ENCODE data around the gene OTX1. TPM values are rescaled to one million over a fixed set of nuclear protein-coding genes. Genes with fewer than 3 reads are reported as not detected.

OTX1 gene
- total RNA-seq, 4 donors from 2014 or later: not detected

DNA sequence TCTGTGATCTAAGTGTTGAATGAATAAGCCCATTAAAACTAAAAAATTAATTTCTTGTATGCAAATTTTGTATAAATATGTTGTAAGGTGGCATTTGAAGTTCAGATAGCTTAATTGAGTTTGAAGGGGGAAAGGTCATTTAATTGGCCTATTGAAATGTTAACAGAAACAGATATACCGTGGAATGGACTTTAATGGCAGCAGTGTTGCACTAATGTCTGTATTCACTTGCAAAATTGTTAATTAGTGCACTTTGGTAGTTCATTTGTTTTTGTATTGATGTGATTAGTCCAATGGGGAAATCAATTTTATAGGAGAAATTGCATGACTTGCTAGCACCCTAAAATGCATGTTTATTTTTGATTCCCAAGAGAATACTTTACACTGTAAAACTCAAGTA, 41.8 kb upstream of the OTX1 start:
- in situ Hi-C loops (cut with MboI; ENCODE audit: low pct_ligation_motif_present in 1 of 4, low pct_unique_long_range_greater_than_20kb in 1 of 4, low sequenced_read_pairs in 3 of 4) (no loop called here), intact Hi-C loops (cut with DNase I; ENCODE audit: low total_unique reads) (no loop called here)
- TF ChIP-seq EP300 (IDR thresholded peaks at IDR 0.05; ENCODE audit: low read depth): no peak
- TF ChIP-seq, protein P1, sequence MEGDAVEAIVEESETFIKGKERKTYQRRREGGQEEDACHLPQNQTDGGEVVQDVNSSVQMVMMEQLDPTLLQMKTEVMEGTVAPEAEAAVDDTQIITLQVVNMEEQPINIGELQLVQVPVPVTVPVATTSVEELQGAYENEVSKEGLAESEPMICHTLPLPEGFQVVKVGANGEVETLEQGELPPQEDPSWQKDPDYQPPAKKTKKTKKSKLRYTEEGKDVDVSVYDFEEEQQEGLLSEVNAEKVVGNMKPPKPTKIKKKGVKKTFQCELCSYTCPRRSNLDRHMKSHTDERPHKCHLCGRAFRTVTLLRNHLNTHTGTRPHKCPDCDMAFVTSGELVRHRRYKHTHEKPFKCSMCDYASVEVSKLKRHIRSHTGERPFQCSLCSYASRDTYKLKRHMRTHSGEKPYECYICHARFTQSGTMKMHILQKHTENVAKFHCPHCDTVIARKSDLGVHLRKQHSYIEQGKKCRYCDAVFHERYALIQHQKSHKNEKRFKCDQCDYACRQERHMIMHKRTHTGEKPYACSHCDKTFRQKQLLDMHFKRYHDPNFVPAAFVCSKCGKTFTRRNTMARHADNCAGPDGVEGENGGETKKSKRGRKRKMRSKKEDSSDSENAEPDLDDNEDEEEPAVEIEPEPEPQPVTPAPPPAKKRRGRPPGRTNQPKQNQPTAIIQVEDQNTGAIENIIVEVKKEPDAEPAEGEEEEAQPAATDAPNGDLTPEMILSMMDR (IDR thresholded peaks at IDR 0.05): no peak
- TF ChIP-seq POLR2A (IDR thresholded peaks at IDR 0.05): no peak
- TF ChIP-seq POLR2AphosphoS5 (IDR thresholded peaks at IDR 0.05): no peak
- DNase-seq: no peak
- Histone ChIP-seq H3K27me3 (no peaks in the 10 kb centered on the region), H3K4me3 (no peak overlapping the region), H3K27ac (no peak overlapping the region), H3K36me3 (no peaks in the 10 kb centered on the region), H3K9me3 (no peaks in the 10 kb centered on the region), H3K4me1 (no peaks in the 10 kb centered on the region)
- 91 to 100% methylated on average over 1 of the region's 1 CpG for WGBS, 2 donors (ENCODE audit: low coverage in 1 of 2)

DNA sequence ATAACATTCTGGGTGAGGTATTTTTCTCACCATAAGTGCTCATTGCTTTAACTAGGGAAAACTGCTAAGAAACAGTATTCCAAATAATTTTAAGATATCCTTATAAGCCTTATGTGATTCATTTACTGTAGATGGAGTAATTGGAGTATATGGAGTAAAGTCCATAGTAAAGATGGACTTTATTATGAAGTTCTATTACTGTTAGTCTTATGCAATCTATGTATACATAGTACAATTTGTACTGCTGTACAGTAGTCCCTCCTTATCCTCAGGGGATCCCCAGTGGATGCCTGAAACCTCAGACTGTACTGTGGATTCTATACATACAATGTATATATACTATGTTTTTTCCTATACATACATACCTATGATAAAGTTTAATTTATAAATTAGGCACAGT, 41.1 kb upstream of the OTX1 start:
- no peak for DNase-seq
- intact Hi-C loops (cut with DNase I; ENCODE audit: low total_unique reads) (no loop called here), in situ Hi-C loops (cut with MboI; ENCODE audit: low pct_ligation_motif_present in 1 of 4, low pct_unique_long_range_greater_than_20kb in 1 of 4, low sequenced_read_pairs in 3 of 4) (no loop called here)
- no peak for TF ChIP-seq POLR2A (IDR thresholded peaks at IDR 0.05)
- TF ChIP-seq, protein P1 (IDR thresholded peaks at IDR 0.05): no peak
- no peak for TF ChIP-seq EP300 (IDR thresholded peaks at IDR 0.05; ENCODE audit: low read depth)
- no peak for TF ChIP-seq POLR2AphosphoS5 (IDR thresholded peaks at IDR 0.05)
- no peak overlapping the region for H3K27ac ChIP-seq
- no peak overlapping the region for H3K4me3 ChIP-seq
- H3K36me3 ChIP-seq: no peaks in the 10 kb centered on the region
- H3K4me1 ChIP-seq: no peaks in the 10 kb centered on the region
- H3K9me3 ChIP-seq: no peaks in the 10 kb centered on the region
- H3K27me3 ChIP-seq: no peaks in the 10 kb centered on the region

DNA sequence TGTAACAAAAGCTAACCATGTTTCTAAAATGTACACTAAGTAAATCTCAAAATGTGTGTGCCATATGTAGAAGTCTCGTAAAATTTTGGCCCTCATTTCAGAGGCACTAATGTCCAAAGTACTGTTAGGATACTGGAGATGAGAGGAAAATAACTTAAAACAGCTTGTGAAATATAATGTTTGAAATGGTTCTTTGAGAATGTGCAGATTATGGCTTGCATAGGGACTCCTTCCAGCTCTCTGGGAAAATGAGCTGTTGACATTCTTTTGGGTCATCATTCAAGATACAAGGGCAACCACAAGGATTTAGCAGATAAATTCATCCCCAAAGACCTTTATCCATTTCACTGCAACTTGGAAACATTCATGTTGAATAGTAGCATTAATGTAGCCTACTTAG, 38.1 kb upstream of the OTX1 start:
- WGBS, 2 donors (ENCODE audit: low coverage in 1 of 2): 82 to 85% methylated on average over 1 of the region's 1 CpG
- intact Hi-C loops (cut with DNase I; ENCODE audit: low total_unique reads) (no loop called here), in situ Hi-C loops (cut with MboI; ENCODE audit: low pct_ligation_motif_present in 1 of 4, low pct_unique_long_range_greater_than_20kb in 1 of 4, low sequenced_read_pairs in 3 of 4) (no loop called here)
- no peak for DNase-seq
- no peaks in the 10 kb centered on the region for H3K4me1 ChIP-seq
- H3K36me3 ChIP-seq: peaks cover 0 to 6% (median 0%) of the 10 kb centered on the region in 4 donors
- H3K27ac ChIP-seq: no peak overlapping the region
- no peaks in the 10 kb centered on the region for H3K27me3 ChIP-seq
- TF ChIP-seq, protein P1 (IDR thresholded peaks at IDR 0.05): no peak
- TF ChIP-seq EP300 (IDR thresholded peaks at IDR 0.05; ENCODE audit: low read depth): no peak
- no peak for TF ChIP-seq POLR2A (IDR thresholded peaks at IDR 0.05)
- TF ChIP-seq POLR2AphosphoS5 (IDR thresholded peaks at IDR 0.05): no peak
- no peak overlapping the region for H3K4me3 ChIP-seq
- H3K9me3 ChIP-seq: no peaks in the 10 kb centered on the region

DNA sequence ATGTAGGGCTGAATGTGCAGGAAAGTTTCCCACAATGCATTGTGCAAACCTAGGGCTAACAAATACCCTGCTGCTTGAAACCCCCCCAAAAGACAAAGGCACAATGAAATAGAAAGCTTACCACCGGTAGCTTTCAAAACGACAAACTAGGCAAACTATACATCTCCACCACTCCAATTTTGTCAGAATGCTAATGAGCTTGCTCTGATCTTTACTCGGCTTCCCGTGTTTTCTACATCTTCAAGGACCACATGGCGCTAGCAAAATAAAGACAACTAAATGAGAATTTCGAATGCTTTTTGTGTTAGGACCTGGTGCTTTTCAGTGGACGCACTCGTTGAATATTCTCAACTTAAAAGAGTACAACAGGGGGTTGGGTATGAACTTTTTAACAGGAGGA, 37.2 kb upstream of the OTX1 start:
- Histone ChIP-seq H3K36me3 (peaks cover 0 to 6% (median 0%) of the 10 kb centered on the region in 4 donors), H3K4me1 (no peaks in the 10 kb centered on the region), H3K27ac (no peak overlapping the region), H3K27me3 (no peaks in the 10 kb centered on the region), H3K9me3 (no peaks in the 10 kb centered on the region), H3K4me3 (no peak overlapping the region)
- in situ Hi-C loops (cut with MboI; ENCODE audit: low pct_ligation_motif_present in 1 of 4, low pct_unique_long_range_greater_than_20kb in 1 of 4, low sequenced_read_pairs in 3 of 4) (no loop called here), intact Hi-C loops (cut with DNase I; ENCODE audit: low total_unique reads) (no loop called here)
- no peak for DNase-seq
- TF ChIP-seq POLR2A (IDR thresholded peaks at IDR 0.05): no peak
- TF ChIP-seq EP300 (IDR thresholded peaks at IDR 0.05; ENCODE audit: low read depth): no peak
- TF ChIP-seq POLR2AphosphoS5 (IDR thresholded peaks at IDR 0.05): no peak
- TF ChIP-seq, protein P1 (IDR thresholded peaks at IDR 0.05): no peak
- 92 to 94% methylated on average over 8 of the region's 8 CpGs for WGBS, 2 donors (ENCODE audit: low coverage in 1 of 2)
